ENCODE data around the gene C14orf93. TPM values are rescaled to one million over a fixed set of nuclear protein-coding genes. Genes with fewer than 3 reads are reported as not detected.

The C14orf93 gene
- total and polyA plus RNA-seq, 9 of the 15 experiments (the other 6 are each of a cell fraction or from before 2014, with no cell fraction given) = 2.2 to 22.4 (median 16.1) TPM

DNA sequence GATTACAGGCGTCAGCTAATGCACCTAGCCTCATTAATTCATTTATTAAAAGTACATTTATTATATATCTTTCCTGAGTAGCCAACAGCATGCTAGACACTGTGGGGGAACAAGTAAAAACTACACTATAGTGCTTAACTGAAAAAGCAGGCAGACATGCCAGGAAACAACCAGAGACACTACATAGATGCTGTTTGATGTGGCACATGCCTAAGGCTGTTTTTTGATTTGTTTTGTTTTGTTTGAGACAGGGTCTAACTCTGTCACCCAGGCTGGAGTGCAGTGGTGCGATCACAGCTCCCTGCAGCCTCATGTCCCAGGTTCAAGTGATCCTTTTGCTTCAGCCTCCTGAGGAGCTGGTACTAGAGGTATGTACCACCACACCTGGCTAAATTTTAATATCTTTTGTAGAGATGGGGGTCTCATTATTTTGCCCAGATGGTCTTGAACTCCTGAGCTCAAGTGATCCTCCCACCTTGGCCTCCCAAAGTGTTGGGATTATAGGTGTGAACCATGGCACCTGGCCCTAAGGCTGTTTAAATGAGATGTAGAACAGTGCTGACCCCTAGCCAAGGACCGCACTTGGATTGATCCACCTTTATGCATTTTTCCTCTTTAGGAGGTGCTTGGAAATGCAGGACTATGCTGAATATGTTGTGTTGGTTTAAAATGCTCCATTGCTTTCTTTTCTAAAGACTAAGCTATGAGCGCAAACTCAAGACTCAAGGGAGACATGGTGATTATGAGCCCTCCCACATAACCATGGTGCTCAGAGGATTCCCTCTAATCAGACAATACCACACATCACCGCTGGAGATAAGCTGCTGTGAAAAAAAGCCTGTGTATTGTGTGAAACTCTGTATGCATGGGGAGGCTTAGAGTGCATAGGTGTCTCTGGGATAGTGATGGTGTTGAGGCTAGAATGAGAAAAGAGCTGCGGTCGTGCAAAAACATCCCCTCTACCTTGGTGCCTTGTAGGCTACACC lies 10.5 kb upstream of the C14orf93 start (continued):
- peak; percentile 94 for TF ChIP-seq ARID1B (IDR thresholded peaks at IDR 0.05)
- TF ChIP-seq CHD4 (IDR thresholded peaks at IDR 0.05; ENCODE audit: insufficient read depth, insufficient replicate concordance, low read depth, low read length, poor library complexity, severe bottlenecking) = no peak
- peak; percentile 57; the same call in 1 of the 2 replicates for TF ChIP-seq MYNN (IDR thresholded peaks at IDR 0.05)
- TF ChIP-seq MYNN (CRISPR knock-in tag; IDR thresholded peaks at IDR 0.05) = no peak

DNA sequence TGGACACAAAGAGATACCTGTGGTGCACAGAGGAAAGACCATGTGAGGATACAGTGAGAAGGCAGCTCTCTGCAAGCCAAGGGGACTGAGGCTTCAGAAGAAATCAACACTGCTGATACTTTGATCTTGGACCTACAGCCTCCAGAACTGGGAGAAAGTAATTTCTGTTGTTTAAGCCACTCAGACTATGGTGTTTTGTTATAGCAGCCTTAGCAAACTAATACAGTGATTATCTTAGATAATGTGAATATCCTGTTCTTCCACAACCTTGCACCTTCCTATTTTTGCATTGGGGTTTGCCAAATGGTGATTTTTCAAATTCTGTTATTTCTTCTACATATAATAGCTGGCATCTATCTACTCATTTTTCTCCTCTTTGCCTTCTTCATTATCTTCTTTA lies 8.2 kb upstream of the C14orf93 start:
- in situ Hi-C loops (cut with MboI) (no loop called here), intact Hi-C loops (cut with micrococcal nuclease) (no loop called here)
- FAIRE-seq = no peak

More for the DNA sequence above, 8.2 kb upstream of the C14orf93 start:
- Histone ChIP-seq H2AFZ (ENCODE audit: low read depth, low read length) (no peak overlapping the region), H3K4me1 (replicated peaks in 1 of 2; ENCODE audit: control insufficient read depth in 2 of 2, insufficient read depth in 2 of 2, low read length in 2 of 2) (peaks cover 28 to 33% of the 10 kb centered on the region in 2 experiments; a peak in 4 of 5 replicates), H3K27me3 (ENCODE audit: control insufficient read depth in 2 of 2, insufficient read depth in 2 of 2, low read length in 2 of 2) (no peaks in the 10 kb centered on the region), H3K9ac (ENCODE audit: insufficient read depth in 1 of 2, low read depth in 2 of 2, low read length in 2 of 2) (no peak overlapping the region), H3K9me1 (ENCODE audit: control insufficient read depth, insufficient read depth, low read length) (no peaks in the 10 kb centered on the region), H3K36me3 (ENCODE audit: control insufficient read depth, insufficient read depth, low read length) (no peaks in the 10 kb centered on the region), H3K27ac (ENCODE audit: extremely low read depth, low read depth, low read length) (no peak overlapping the region), H3K79me2 (ENCODE audit: control insufficient read depth, insufficient read depth, low read length) (no peaks in the 10 kb centered on the region), H4K20me1 (replicated peaks; ENCODE audit: control insufficient read depth, insufficient read depth, low read length) (peaks cover 2% of the 10 kb centered on the region; the same call in 1 of the 2 replicates), H3K4me3 (no peak overlapping the region), H3K4me2 (ENCODE audit: insufficient read depth, low read length) (no peak overlapping the region), H3K9me3 (replicated peaks; ENCODE audit: control insufficient read depth, insufficient read depth, low read depth, low read length) (no peaks in the 10 kb centered on the region)
- TF ChIP-seq, protein P1, sequence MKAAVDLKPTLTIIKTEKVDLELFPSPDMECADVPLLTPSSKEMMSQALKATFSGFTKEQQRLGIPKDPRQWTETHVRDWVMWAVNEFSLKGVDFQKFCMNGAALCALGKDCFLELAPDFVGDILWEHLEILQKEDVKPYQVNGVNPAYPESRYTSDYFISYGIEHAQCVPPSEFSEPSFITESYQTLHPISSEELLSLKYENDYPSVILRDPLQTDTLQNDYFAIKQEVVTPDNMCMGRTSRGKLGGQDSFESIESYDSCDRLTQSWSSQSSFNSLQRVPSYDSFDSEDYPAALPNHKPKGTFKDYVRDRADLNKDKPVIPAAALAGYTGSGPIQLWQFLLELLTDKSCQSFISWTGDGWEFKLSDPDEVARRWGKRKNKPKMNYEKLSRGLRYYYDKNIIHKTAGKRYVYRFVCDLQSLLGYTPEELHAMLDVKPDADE (conservative IDR thresholded peaks at IDR 0.05; ENCODE audit: control insufficient read depth, low read depth, low read length) = no peak
- TF ChIP-seq ZNF12 (CRISPR knock-in tag; IDR thresholded peaks at IDR 0.05) (peak; percentile 93), ZNF197 (CRISPR knock-in tag; IDR thresholded peaks at IDR 0.05; ENCODE audit: low read depth) (no peak)
- no peak for DNase-seq (ENCODE audit: extremely low read depth in 1 of 4, low spot score in 3 of 4)
- BruUV-seq (replicated peaks) = no TSS peak
- no peak for ATAC-seq
- ChIA-PET POLR2A (interaction anchor here (0.9 to 4.7 kb wide), 2 partner anchors 11 to 76 kb away, joined by 3 to 29 read pairs; no protein-coding TSS in a partner anchor), CTCF (ENCODE audit: low intra/inter-chr PET ratio) (no interaction called here)
